Neural progenitor cell (in vitro differentiated cells): Measurements from ENCODE around the gene SH2D1B. TPM values are rescaled to one million over a fixed set of nuclear protein-coding genes. Genes with fewer than 3 reads are reported as not detected.

Experiments
- DNase-seq: peaks from one replicate; pipeline ENCODE4 v3.0.0-alpha.2; 2016; ENCODE audit warnings: low spot score
- H2AFZ ChIP-seq: fragments of 200-600 bp; sonication (generic); replicated peaks from 2 replicates; pipeline ENCODE4 v1.6.1; 2016; ENCODE audit warnings: antibody characterized with exemption
- H3F3A ChIP-seq: fragments of 200-600 bp; sonication (generic); 2 replicates; pipeline ENCODE4 v1.6.1; 2016; ENCODE audit warnings: antibody characterized with exemption, low read depth
- H3K27ac ChIP-seq: fragments of 200-600 bp; sonication (generic); 2 replicates; pipeline ENCODE4 v1.5.1; 2016; ENCODE audit warnings: mild to moderate bottlenecking
- H3K27me3 ChIP-seq: fragments of 200-600 bp; sonication (generic); 2 replicates; pipeline ENCODE4 v1.6.1; 2016; ENCODE audit warnings: mild to moderate bottlenecking, moderate library complexity
- H3K36me3 ChIP-seq: fragments of 200-600 bp; sonication (generic); 2 replicates; pipeline ENCODE4 v1.5.1; 2016
- H3K4me1 ChIP-seq: fragments of 200-600 bp; sonication (generic); 2 replicates; pipeline ENCODE4 v1.6.1; 2016; ENCODE audit warnings: mixed run types
- H3K4me2 ChIP-seq: fragments of 200-600 bp; sonication (generic); 2 replicates; pipeline ENCODE4 v1.6.1; 2016
- H3K4me3 ChIP-seq: fragments of 200-600 bp; sonication (generic); 2 replicates; pipeline ENCODE4 v1.5.1; 2016
- H3K79me2 ChIP-seq: fragments of 200-600 bp; sonication (generic); 2 replicates; pipeline ENCODE4 v1.6.1; 2016; ENCODE audit warnings: low read depth
- H3K9ac ChIP-seq: fragments of 200-600 bp; sonication (generic); 2 replicates; pipeline ENCODE4 v1.6.1; 2016
- H3K9me3 ChIP-seq: fragments of 200-600 bp; sonication (generic); 2 replicates; pipeline ENCODE4 v1.5.1; 2016; ENCODE audit warnings: low read depth
- H4K20me1 ChIP-seq: fragments of 200-600 bp; sonication (generic); 2 replicates; pipeline ENCODE4 v1.6.1; 2016; ENCODE audit warnings: low read depth
- H3K27ac Mint-ChIP-seq: 3 replicates; pipeline ENCODE4 v1.8.0; 2021; ENCODE audit warnings: mixed read lengths
- H3K27me3 Mint-ChIP-seq: 2 replicates; pipeline ENCODE4 v1.8.0; 2022; ENCODE audit warnings: low read depth, mild to moderate bottlenecking, inconsistent platforms, moderate library complexity, mixed read lengths; ENCODE audit not compliant: insufficient read depth
- H3K36me3 Mint-ChIP-seq: 3 replicates; pipeline ENCODE4 v1.8.0; 2021; ENCODE audit warnings: mixed read lengths
- H3K4me1 Mint-ChIP-seq: 3 replicates; pipeline ENCODE4 v1.8.0; 2021; ENCODE audit warnings: mixed read lengths
- H3K4me3 Mint-ChIP-seq: 3 replicates; pipeline ENCODE4 v1.8.0; 2021; ENCODE audit warnings: mild to moderate bottlenecking, moderate library complexity, mixed read lengths
- H3K9me3 Mint-ChIP-seq: 3 replicates; pipeline ENCODE4 v1.8.0; 2020; ENCODE audit warnings: mixed read lengths
- EZH2 ChIP-seq: fragments of 200-600 bp; sonication (generic); IDR thresholded peaks from 2 replicates; pipeline ENCODE4 v1.6.1; 2017; ENCODE audit warnings: antibody characterized with exemption, mild to moderate bottlenecking, moderate library complexity
- EZH2phosphoT487 ChIP-seq: fragments of 200-600 bp; sonication (generic); IDR thresholded peaks from 2 replicates; pipeline ENCODE4 v1.6.1; 2017; ENCODE audit warnings: antibody characterized with exemption
- total RNA-seq: library from RNA; depleted of rRNA; stranded (reverse); fragments of >200 nt; gene quantifications from 2 replicates; pipeline ENCODE4 v1.2.3, GENCODE V29; 2015; ENCODE audit warnings: low replicate concordance
- TF ChIP-seq, protein P1 (sequence below): fragments of 200-600 bp; sonication (generic); IDR thresholded peaks from 2 replicates; pipeline ENCODE4 v1.5.1; 2017; ENCODE audit warnings: antibody characterized with exemption, mild to moderate bottlenecking

The SH2D1B gene
- total RNA-seq, 1 donor from 2014 or later: not detected

DNA sequence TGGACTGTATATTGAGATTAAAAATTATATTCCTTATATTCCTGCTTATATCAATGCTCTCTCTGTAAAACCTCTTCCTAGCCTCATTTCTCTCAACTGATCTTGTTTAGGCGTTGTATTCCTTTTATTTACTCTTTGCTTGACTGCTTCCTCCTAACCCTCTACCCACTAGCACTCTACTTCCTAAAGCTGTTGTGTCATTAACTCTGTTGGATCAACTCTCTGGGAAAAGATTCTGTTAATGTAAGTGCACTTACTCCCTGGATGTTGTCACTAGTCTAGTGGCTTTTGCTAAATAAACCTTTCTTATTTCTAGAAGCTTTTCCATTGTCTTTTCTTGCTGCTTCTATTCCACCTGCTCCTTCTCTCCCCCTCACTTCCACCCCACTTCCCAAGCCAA lies 41.8 kb downstream of the SH2D1B start:
- H3K27ac ChIP-seq: no peak overlapping the region
- H3K27me3 Mint-ChIP-seq: no peaks in the 10 kb centered on the region
- no peak overlapping the region for H3K4me3 ChIP-seq
- no peak overlapping the region for H3K9ac ChIP-seq
- no peaks in the 10 kb centered on the region for H3K36me3 ChIP-seq
- H4K20me1 ChIP-seq: no peaks in the 10 kb centered on the region
- no peak overlapping the region for H3K27ac Mint-ChIP-seq
- H2AFZ ChIP-seq: no peak overlapping the region
- H3K4me2 ChIP-seq: no peak overlapping the region
- no peaks in the 10 kb centered on the region for H3K9me3 ChIP-seq
- no peaks in the 10 kb centered on the region for H3K4me1 ChIP-seq
- peaks cover 29% of the 10 kb centered on the region for H3K36me3 Mint-ChIP-seq
- H3K27me3 ChIP-seq: no peaks in the 10 kb centered on the region
- no peak for TF ChIP-seq EZH2phosphoT487
- DNase-seq: no peak
- peaks cover 14% of the 10 kb centered on the region for H3K4me1 Mint-ChIP-seq
- H3K9me3 Mint-ChIP-seq: no peaks in the 10 kb centered on the region
- H3K4me3 Mint-ChIP-seq: no peak overlapping the region
- no peaks in the 10 kb centered on the region for H3F3A ChIP-seq
- no peaks in the 10 kb centered on the region for H3K79me2 ChIP-seq

DNA sequence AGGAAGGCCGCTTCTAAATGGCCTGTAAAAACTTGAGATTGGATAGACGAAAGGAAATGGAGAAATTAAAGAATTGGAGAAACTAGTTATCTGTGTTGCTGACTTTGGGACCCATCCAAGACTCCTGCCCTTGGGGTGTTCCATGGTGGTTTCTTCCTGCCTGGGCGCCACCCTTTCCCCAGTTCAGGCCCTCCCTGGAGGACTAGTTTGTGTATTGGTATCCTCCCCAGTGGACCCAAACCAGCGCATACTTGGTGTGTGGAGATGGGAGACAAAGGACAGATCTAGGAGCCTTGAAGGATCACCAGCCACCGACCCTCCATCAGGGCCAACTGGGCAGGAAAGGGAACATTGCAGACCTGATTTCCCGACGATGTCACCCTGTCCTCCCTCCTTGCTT lies 42.4 kb downstream of the SH2D1B start:
- Histone ChIP-seq H3K9ac (no peak overlapping the region), H3K27me3 (no peaks in the 10 kb centered on the region), H3F3A (no peaks in the 10 kb centered on the region), H4K20me1 (no peaks in the 10 kb centered on the region), H3K4me2 (no peak overlapping the region), H3K27ac (no peak overlapping the region), H3K4me1 (no peaks in the 10 kb centered on the region), H3K79me2 (no peaks in the 10 kb centered on the region), H3K36me3 (no peaks in the 10 kb centered on the region), H2AFZ (no peak overlapping the region), H3K9me3 (no peaks in the 10 kb centered on the region), H3K4me3 (no peak overlapping the region)
- H3K27ac Mint-ChIP-seq: no peak overlapping the region
- H3K4me1 Mint-ChIP-seq: peaks cover 14% of the 10 kb centered on the region
- H3K36me3 Mint-ChIP-seq: peaks cover 27% of the 10 kb centered on the region
- H3K9me3 Mint-ChIP-seq: no peaks in the 10 kb centered on the region
- TF ChIP-seq, protein P1, sequence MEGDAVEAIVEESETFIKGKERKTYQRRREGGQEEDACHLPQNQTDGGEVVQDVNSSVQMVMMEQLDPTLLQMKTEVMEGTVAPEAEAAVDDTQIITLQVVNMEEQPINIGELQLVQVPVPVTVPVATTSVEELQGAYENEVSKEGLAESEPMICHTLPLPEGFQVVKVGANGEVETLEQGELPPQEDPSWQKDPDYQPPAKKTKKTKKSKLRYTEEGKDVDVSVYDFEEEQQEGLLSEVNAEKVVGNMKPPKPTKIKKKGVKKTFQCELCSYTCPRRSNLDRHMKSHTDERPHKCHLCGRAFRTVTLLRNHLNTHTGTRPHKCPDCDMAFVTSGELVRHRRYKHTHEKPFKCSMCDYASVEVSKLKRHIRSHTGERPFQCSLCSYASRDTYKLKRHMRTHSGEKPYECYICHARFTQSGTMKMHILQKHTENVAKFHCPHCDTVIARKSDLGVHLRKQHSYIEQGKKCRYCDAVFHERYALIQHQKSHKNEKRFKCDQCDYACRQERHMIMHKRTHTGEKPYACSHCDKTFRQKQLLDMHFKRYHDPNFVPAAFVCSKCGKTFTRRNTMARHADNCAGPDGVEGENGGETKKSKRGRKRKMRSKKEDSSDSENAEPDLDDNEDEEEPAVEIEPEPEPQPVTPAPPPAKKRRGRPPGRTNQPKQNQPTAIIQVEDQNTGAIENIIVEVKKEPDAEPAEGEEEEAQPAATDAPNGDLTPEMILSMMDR: no peak
- no peak for TF ChIP-seq EZH2
- TF ChIP-seq EZH2phosphoT487: no peak
- peaks cover 2% of the 10 kb centered on the region for H3K27me3 Mint-ChIP-seq
- no peak overlapping the region for H3K4me3 Mint-ChIP-seq
- no peak for DNase-seq

DNA sequence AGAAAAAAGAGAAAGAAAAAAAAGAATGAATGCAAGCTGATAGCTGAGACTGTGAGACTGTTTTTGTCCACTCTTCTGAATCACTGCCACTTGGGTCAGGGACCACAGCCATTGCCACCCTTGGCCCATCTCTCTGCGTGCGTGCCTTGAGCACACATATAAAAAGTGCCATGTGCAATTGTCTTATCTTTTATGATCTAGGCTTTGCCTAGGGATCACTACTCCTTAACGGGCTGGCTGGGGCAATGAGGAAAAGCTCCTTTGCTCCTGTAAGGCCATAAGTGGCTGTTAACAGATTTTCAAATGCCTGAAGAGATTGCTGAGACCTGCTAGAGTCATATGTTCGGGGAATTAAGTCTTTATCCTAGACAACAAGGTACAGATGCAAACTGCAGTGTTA lies 43.5 kb downstream of the SH2D1B start:
- H3K4me1 ChIP-seq: no peaks in the 10 kb centered on the region
- no peaks in the 10 kb centered on the region for H3F3A ChIP-seq
- no peaks in the 10 kb centered on the region for H3K27me3 ChIP-seq
- TF ChIP-seq EZH2phosphoT487: no peak
- no peak for TF ChIP-seq EZH2
- no peaks in the 10 kb centered on the region for H3K36me3 ChIP-seq
- no peak overlapping the region for H3K9ac ChIP-seq
- H3K9me3 ChIP-seq: no peaks in the 10 kb centered on the region
- H3K27ac Mint-ChIP-seq: peak overlapping the region; percentile 74
- no peak overlapping the region for H3K4me2 ChIP-seq
- no peaks in the 10 kb centered on the region for H3K79me2 ChIP-seq
- no peaks in the 10 kb centered on the region for H4K20me1 ChIP-seq
- no peak overlapping the region for H3K4me3 ChIP-seq
- peaks cover 2% of the 10 kb centered on the region for H3K27me3 Mint-ChIP-seq
- peaks cover 30% of the 10 kb centered on the region for H3K36me3 Mint-ChIP-seq
- no peak overlapping the region for H3K4me3 Mint-ChIP-seq
- H2AFZ ChIP-seq: no peak overlapping the region
- H3K27ac ChIP-seq: no peak overlapping the region
- peaks cover 17% of the 10 kb centered on the region for H3K4me1 Mint-ChIP-seq
- no peak for DNase-seq
- no peaks in the 10 kb centered on the region for H3K9me3 Mint-ChIP-seq

DNA sequence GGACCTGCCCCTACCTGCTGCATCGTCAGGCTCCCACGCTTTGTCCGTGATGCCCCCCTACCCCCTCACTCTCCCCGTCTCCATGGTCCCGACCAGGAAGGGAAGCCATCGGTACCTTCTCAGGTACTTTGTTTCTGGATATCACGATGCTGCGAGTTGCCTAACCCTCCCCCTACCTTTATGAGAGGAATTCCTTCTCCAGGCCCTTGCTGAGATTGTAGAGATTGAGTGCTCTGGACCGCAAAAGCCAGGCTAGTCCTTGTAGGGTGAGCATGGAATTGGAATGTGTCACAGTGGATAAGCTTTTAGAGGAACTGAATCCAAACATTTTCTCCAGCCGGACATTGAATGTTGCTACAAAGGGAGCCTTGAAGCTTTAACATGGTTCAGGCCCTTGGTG lies 44.2 kb downstream of the SH2D1B start:
- Mint-ChIP-seq H3K27me3 (peaks cover 3% of the 10 kb centered on the region), H3K9me3 (no peaks in the 10 kb centered on the region), H3K27ac (peak overlapping the region; percentile 74), H3K36me3 (peaks cover 31% of the 10 kb centered on the region), H3K4me3 (no peak overlapping the region), H3K4me1 (peaks cover 14% of the 10 kb centered on the region)
- Histone ChIP-seq H4K20me1 (no peaks in the 10 kb centered on the region), H3K36me3 (no peaks in the 10 kb centered on the region), H3K27ac (no peak overlapping the region), H3K4me3 (no peak overlapping the region), H3K79me2 (no peaks in the 10 kb centered on the region), H3K9me3 (no peaks in the 10 kb centered on the region), H3K4me2 (no peak overlapping the region), H3K9ac (no peak overlapping the region), H3K27me3 (no peaks in the 10 kb centered on the region), H3F3A (no peaks in the 10 kb centered on the region), H3K4me1 (no peaks in the 10 kb centered on the region), H2AFZ (no peak overlapping the region)
- TF ChIP-seq, protein P1: no peak
- DNase-seq: no peak
